ENCODE measurements around the gene MOB3C.
"Not testable (repeated sequence)": the region's sequence is repeated elsewhere in the genome, so short reads cannot be mapped to it uniquely, and the experiment has no call there.

The MOB3C gene

GRCh38 chr1:46616277-46617107 lies at the start of gene MOB3C:
MOB3C (minus strand) TSS chr1:46616811; CDS start chr1:46613321, 3,490 bp downstream.
- no peak for DNase-seq

- DNase-seq, result no peak
Measured at GRCh38 chr1:46665983-46666382, 49.4 kb upstream of the MOB3C start.

- not testable (repeated sequence) for DNase-seq
Measured at GRCh38 chr1:46662919-46663318, 46.3 kb upstream of the MOB3C start.

- not testable (repeated sequence) for DNase-seq
Measured at GRCh38 chr1:46660116-46660515, 43.5 kb upstream of the MOB3C start.

GRCh38 chr1:46659307-46659870 lies 42.8 kb upstream of the MOB3C start:
- no peak for DNase-seq

- DNase-seq, result no peak
Measured at GRCh38 chr1:46657775-46658174, 41.2 kb upstream of the MOB3C start.

GRCh38 chr1:46656643-46657042 lies 40.0 kb upstream of the MOB3C start:
- DNase-seq, result no peak

- DNase-seq, result no peak
Measured at GRCh38 chr1:46655848-46656247, 39.2 kb upstream of the MOB3C start.

- not testable (repeated sequence) for DNase-seq
Measured at GRCh38 chr1:46654698-46655097, 38.1 kb upstream of the MOB3C start.

GRCh38 chr1:46654012-46654411 lies 37.4 kb upstream of the MOB3C start:
- no peak for DNase-seq

GRCh38 chr1:46653405-46653958 lies 36.9 kb upstream of the MOB3C start:
- DNase-seq, result no peak

- no peak for DNase-seq
Measured at GRCh38 chr1:46652321-46653100, 35.9 kb upstream of the MOB3C start.

GRCh38 chr1:46651152-46651551 lies 34.5 kb upstream of the MOB3C start:
- not testable (repeated sequence) for DNase-seq

GRCh38 chr1:46650491-46650890 lies 33.9 kb upstream of the MOB3C start:
- no peak for DNase-seq

GRCh38 chr1:46649764-46650163 lies 33.2 kb upstream of the MOB3C start:
- DNase-seq, result no peak

GRCh38 chr1:46647611-46648010 lies 31.0 kb upstream of the MOB3C start:
- no peak for DNase-seq

- no peak for DNase-seq
Measured at GRCh38 chr1:46646844-46647243, 30.2 kb upstream of the MOB3C start.

GRCh38 chr1:46646331-46646730 lies 29.7 kb upstream of the MOB3C start:
- no peak for DNase-seq

GRCh38 chr1:46645815-46646214 lies 29.2 kb upstream of the MOB3C start:
- no peak for DNase-seq

GRCh38 chr1:46643368-46643775 lies 26.8 kb upstream of the MOB3C start:
- peak; percentile 99 for DNase-seq

- DNase-seq, result peak; percentile 62
Measured at GRCh38 chr1:46642115-46642680, 25.6 kb upstream of the MOB3C start.

GRCh38 chr1:46639547-46639946 lies 22.9 kb upstream of the MOB3C start:
- no peak for DNase-seq

- no peak for DNase-seq
Measured at GRCh38 chr1:46638921-46639320, 22.3 kb upstream of the MOB3C start.

All from NCI-H1694 (cell line).